ENCODE data around the gene KCNG4.
"Not testable (repeated sequence)": the region's sequence is repeated elsewhere in the genome, so short reads cannot be mapped to it uniquely, and the experiment has no call there.

KCNG4 gene

DNA sequence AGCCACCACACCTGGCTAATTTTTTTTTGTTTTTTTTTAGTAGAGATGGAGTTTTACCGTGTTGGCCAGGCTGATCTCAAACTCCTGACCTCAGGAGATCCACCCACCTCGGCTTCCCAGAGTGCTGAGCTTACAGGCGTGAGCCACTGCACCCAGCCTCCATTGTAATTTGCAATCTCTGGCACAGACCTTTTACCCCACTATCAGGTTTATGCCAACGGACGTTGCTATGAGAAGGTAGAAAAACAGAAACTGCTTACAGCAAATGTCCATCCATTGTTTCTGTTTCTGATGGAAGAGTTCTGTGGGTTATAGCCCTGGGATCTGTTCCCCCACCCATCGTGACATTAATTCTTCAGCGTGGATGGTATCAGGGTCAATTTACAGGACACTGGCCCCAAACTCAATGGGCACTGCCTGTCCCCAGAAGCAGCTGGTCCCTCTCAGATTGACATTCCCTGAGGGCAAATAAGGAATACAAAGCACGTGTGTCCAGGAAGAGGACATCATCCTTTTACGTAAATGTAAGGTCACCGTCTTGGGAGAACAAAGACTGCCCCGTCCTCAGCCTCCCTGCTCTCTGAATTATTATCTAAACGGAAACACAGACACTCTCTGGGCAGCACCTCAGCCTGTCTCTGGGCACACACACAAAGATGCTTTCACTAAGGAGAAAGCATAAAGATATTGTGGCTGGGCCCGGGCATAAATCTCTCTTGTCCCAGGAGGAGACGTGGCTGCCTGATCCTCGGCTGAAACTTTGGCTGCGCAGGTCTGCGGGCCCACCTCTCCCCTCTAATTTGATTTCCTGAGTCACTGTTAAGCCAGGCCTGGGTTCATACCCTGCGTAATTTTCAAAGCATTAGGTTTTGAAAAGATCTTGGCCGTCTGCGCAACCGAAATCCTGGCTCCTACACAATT is 5.2 kb downstream of the KCNG4 start:
- DNase-seq: no peak

GRCh38 chr16:84233748-84234147 is 6.1 kb downstream of the KCNG4 start:
- no peak for DNase-seq

DNA sequence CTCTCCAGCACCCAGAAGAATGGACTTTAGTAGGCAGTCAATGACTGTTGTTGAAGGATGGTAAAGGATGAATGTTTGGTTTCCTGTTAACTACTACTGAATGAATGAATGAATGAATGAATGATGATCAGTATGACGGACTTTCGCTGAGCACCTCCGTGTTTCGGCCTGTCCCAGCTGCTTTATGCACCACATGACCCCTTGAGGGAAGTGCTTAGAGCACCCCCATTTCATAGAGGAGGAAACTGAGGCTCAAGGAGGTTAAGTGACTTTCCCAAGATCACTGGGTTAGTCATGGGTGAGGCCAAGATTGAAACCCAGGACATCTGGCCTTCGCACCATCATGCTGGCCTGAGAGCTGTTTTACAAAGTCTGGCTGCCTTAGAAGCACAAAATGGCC is 6.8 kb downstream of the KCNG4 start:
- no peak for DNase-seq

DNA sequence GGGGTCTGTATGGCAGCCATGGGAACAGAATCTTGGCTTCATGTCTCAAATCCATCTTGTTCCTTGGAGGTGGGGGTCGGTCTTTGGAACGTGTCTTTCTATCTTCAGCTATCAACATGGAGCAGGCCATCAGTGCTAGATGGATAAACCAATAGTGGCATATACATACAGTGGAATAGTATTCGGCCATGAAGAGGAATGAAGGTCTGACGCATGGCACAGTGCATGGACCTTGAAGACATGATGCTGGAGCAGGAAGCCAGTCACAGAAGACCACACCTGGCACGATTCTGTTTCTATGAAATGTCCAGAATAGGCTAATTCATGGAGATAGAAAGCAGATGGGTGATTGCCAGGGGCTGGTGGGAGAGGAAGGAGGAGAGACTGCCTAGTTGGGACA is 7.8 kb downstream of the KCNG4 start:
- DNase-seq: no peak

DNA sequence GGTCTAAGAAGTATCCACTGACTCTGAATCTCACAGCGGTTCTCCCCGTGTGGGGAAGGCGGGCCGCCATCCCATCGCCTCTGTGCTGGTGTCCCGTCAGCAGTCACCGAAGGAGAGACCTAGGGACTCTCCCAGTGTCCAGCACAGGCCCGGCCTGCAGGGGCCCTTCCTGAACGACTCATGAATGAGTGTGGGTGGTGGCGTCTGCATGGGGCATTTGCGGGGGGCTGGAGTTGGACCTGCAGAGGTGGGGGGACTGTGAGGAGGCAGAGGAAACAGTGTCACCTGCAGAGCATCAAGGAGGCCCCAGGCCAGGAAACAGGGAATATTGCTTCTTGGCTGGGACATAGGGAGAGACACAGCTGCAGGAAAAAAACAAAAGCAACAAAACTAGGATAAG is 10.3 kb downstream of the KCNG4 start:
- DNase-seq: no peak

GRCh38 chr16:84228256-84228838 is 11.5 kb downstream of the KCNG4 start:
- DNase-seq: no peak

GRCh38 chr16:84227548-84227947 is 12.3 kb downstream of the KCNG4 start:
- no peak for DNase-seq

DNA sequence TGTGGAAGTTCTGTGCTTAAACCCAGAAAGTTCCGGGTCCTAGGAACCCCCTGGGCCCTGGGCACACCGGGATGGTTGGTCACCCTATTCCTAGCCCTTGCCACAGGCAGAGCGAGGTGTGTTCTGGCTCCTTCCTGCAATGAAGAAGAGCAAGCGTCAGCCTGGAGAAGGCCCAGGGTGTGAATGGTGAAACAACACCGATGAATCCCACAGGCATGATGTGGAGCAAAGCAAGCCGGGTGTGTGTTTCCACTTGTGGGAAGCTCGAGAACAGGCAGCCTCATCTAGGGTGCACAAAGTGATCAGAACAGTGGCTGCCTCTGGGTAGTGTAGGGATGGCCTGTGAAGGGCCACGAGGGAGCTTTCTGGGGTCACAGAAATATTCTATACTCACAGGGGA is 13.8 kb downstream of the KCNG4 start:
- DNase-seq: no peak

GRCh38 chr16:84225571-84225970 is 14.2 kb downstream of the KCNG4 start:
- no peak for DNase-seq

DNA sequence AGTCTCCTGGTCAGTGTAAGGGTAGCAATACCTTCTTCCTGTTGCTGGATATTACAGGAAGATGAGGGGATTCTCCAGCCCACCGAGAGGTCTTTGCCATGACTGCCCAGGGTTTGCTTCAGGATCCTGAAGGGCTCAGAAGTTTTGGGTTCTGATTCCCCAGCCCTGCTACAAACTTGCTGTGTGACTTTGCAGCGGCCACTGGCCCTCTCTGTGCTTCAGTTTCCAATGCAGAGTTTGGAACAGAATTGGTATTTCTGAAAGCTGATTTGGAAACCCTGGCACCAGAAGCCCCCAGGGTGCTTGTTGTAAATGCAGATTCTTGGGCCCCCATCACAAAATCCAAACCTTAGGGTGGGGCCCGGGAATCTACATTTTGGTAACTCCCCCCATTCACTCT is 14.7 kb downstream of the KCNG4 start:
- no peak for DNase-seq

DNA sequence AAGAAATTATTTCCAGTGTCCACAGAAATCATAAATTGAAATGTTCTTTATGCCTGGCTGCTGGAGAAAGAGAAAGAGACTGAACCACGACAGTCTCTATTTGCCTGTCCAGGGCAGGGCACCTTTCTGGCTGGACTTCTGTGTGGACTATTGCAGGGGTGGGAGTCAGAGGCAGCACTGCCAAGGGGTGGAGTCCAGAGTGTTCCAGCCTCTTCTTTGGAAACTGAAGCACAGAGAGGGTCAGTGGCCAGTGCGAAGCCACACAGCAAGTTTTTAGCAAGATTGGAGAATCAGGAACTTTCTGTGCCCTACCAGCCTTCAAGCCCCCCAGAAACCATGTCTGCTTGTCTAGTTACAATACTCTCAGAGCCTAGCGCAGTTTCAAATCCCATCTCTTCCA is 15.3 kb downstream of the KCNG4 start:
- no peak for DNase-seq

GRCh38 chr16:84223456-84223855 is 16.4 kb downstream of the KCNG4 start:
- DNase-seq: no peak

- DNase-seq: no peak
Observed at GRCh38 chr16:84220851-84221250, 19.0 kb downstream of the KCNG4 start.

- no peak for DNase-seq
Observed at GRCh38 chr16:84218956-84219355, 20.9 kb downstream of the KCNG4 start.

DNA sequence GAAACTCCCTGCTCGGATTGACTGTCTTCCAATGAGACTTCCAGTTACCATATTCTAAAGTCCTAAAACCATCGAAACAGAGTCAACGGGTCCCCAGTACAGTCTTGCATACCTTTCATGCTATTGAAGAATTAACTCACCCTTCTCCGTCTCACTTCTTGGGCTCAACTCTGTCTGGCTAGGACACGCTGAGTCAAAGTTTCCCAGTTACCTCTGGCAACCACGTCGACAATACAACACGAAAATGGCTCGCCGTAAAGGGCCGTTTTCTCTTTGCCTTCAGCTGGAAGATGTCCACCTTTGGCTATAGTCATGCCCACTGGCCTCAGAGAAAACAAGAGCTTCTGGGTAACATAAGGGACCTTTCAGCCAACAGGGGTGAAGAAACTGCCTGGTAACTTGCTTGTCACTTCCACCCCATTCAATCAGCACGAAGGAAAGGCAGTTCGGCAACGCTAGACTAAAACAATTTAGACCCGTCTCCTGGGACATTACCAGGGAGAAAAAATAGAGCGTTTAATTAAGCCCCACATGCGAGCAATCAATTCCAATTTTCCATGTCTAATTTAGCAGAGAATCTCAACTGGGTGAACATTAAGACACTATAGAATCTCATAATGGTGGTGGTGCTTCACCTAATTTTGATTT is 21.5 kb downstream of the KCNG4 start:
- no peak for DNase-seq

- not testable (repeated sequence) for DNase-seq
Observed at GRCh38 chr16:84216144-84216543, 23.7 kb downstream of the KCNG4 start.

DNA sequence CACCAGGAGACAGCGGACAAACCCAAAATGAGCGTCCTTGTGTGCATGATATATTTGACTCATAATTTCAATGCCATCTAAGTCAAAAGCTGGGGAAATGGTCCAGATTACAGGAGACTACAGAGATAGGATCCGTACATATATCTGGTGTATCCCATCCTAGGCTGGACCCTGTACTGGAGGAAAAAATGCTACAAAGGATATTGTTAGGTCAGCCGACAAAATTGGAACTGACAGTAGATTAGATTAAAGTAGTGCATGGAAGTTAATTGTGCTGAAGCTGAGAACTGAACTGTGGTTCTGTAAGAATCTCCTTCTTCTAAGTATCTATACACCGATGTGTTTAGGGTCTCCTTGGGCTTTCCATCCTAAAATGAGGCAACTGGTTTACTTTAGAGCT is 24.3 kb downstream of the KCNG4 start:
- DNase-seq: no peak

GRCh38 chr16:84214451-84215066 is 25.3 kb downstream of the KCNG4 start:
- no peak for DNase-seq

DNA sequence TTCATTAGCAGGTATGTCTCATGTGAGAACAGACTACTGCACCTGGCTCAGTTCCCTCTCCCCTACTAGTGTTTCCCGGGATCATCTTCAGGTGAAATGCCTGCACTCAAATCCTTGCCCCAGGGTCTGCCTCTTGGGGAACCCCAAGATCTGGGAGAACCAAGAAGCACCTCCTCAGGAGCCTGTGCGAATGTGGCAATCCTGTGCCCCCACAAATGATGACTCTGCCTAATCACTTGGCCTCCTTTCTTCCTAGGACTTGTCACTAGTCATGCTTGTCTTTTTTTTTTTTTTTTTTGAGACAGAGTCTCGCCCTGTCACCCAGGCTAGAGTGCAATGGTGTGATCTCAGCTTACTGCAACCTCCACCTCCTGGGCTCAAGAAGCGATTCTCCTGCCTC is 27.2 kb downstream of the KCNG4 start:
- no peak for DNase-seq

DNA sequence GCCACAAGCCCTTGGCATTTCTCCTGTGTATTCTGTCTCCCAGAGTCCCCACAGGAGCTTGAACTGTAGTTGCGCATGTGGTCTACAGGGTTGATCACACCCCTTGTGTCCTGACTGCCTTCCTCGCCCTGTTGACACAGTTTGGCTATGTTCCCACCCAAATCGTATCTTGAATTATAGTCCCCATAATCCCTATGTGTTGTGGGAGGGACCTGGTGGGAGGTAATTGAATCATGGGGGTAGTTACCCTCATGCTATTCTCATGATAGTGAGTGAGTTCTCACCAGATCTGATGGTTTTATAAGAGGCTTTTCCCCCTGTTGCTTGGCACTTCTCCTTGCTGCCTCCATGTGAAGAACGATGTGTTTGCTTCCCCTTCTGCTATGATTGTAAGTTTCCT is 27.7 kb downstream of the KCNG4 start:
- no peak for DNase-seq

- no peak for DNase-seq
Observed at GRCh38 chr16:84209989-84210388, 29.8 kb downstream of the KCNG4 start.

- no peak for DNase-seq
Observed at GRCh38 chr16:84207879-84208278, 31.9 kb downstream of the KCNG4 start.

- no peak for DNase-seq
Observed at GRCh38 chr16:84207251-84207650, 32.6 kb downstream of the KCNG4 start.

All from activated CD4-positive, alpha-beta T cell treated with anti-CD3 and anti-CD28 coated beads, Interleukin-2, Interleukin-6, amounts not matched to agents 100 ng/mL and 50 ng/mL, durations not matched to agents 16 hours and 8 hours (primary cell).